HG03025 (cell line): ENCODE measurements around the gene COL18A1.

ENCODE experiments used
- ATAC-seq: cut with Tn5 transposase; IDR thresholded peaks from one replicate; pipeline ENCODE4 v1.9.1; 2021; ENCODE audit warnings: mild to moderate bottlenecking, moderate library complexity; ENCODE audit not compliant: unreplicated experiment, low FRiP score

Gene COL18A1

GRCh38 chr21:45411810-45412206 is 6.8 kb downstream of the COL18A1 start:
- ATAC-seq = no peak

GRCh38 chr21:45412491-45412890 is 7.5 kb downstream of the COL18A1 start:
- no peak for ATAC-seq

- no peak for ATAC-seq
Observed at GRCh38 chr21:45412909-45413611, 8.1 kb downstream of the COL18A1 start.

- no peak for ATAC-seq
Observed at GRCh38 chr21:45413922-45414321, 9.0 kb downstream of the COL18A1 start.

- ATAC-seq = no peak
Observed at GRCh38 chr21:45414396-45415187, 9.6 kb downstream of the COL18A1 start.

- ATAC-seq = no peak
Observed at GRCh38 chr21:45415188-45415942, 10.4 kb downstream of the COL18A1 start.

GRCh38 chr21:45415943-45416611 is 11.1 kb downstream of the COL18A1 start:
- ATAC-seq = no peak

- ATAC-seq = no peak
Observed at GRCh38 chr21:45416620-45417019, 11.7 kb downstream of the COL18A1 start.

- no peak for ATAC-seq
Observed at GRCh38 chr21:45417256-45417950, 12.4 kb downstream of the COL18A1 start.

GRCh38 chr21:45417951-45418300 is 13.0 kb downstream of the COL18A1 start:
- no peak for ATAC-seq

GRCh38 chr21:45418301-45419071 is 13.5 kb downstream of the COL18A1 start:
- no peak for ATAC-seq

GRCh38 chr21:45419162-45419561 is 14.2 kb downstream of the COL18A1 start:
- ATAC-seq = no peak

GRCh38 chr21:45420061-45421041 is 15.4 kb downstream of the COL18A1 start:
- no peak for ATAC-seq

GRCh38 chr21:45421071-45421845 is 16.3 kb downstream of the COL18A1 start:
- ATAC-seq = no peak

- no peak for ATAC-seq
Observed at GRCh38 chr21:45421846-45422775, 17.1 kb downstream of the COL18A1 start.

GRCh38 chr21:45423201-45423955 is 18.4 kb downstream of the COL18A1 start:
- no peak for ATAC-seq
